GM12878 (cell line): Measurements from ENCODE around the gene LOXL3. TPM values are rescaled to one million over a fixed set of nuclear protein-coding genes. Genes with fewer than 3 reads are reported as not detected.

ENCODE experiments used
- ATAC-seq: fragments of 200-7000 bp; cut with Tn5 transposase; 3 replicates; pipeline ENCODE4 v1.9.1; 2020; ENCODE audit warnings: mild to moderate bottlenecking, moderate library complexity
- BruUV-seq: library from RNA; stranded (reverse); fragments of 400-500 nt; replicated peaks from 2 replicates; lab custom pipeline; 2021; lab: Mats Ljungman, UMichigan
- CTCF ChIA-PET: fragments of 300-600 bp; sonication (Branson Sonifier 250); formaldehyde crosslinking; extraction: SDS; loops from one replicate; lab custom pipeline; 2021; ENCODE audit warnings: inconsistent platforms; lab: Yijun Ruan, JAX
- POLR2A ChIA-PET: fragments of 350-600 bp; formaldehyde crosslinking; extraction: SDS; loops from one replicate; lab custom pipeline; 2021; ENCODE audit warnings: inconsistent platforms; lab: Charles Lee
- RAD21 ChIA-PET: fragments of 300-600 bp; sonication (Branson Sonifier 250); formaldehyde crosslinking; loops from one replicate; lab custom pipeline; 2023; ENCODE audit warnings: antibody characterized with exemption; ENCODE audit not compliant: unreplicated experiment; lab: Charles Lee
- SMC1A ChIA-PET: fragments of 300-600 bp; sonication (Branson Sonifier 250); formaldehyde crosslinking; loops from one replicate; lab custom pipeline; 2023; ENCODE audit not compliant: unreplicated experiment, uncharacterized antibody; lab: Charles Lee
- DNase-seq: peaks from one replicate; pipeline ENCODE4 v3.0.0-alpha.2; 2011; ENCODE audit warnings: low read depth, low spot score
- FAIRE-seq: peaks from 3 replicates; lab custom pipeline; 2011; peaks lifted over from hg19 to GRCh38; lab: Jason Lieb, UNC
- H2AFZ ChIP-seq: 2 replicates; pipeline ENCODE4 v1.6.0; 2011; ENCODE audit warnings: low read depth, low read length, control low read depth; ENCODE audit not compliant: control insufficient read depth
- H3K27ac ChIP-seq: 2 replicates; pipeline ENCODE4 v1.5.1; 2011; ENCODE audit warnings: control low read depth; ENCODE audit not compliant: control insufficient read depth, insufficient read depth
- H3K27me3 ChIP-seq, 2 experiments: replicated peaks in 1 of 2; 2 replicates each; pipeline versions ENCODE4 v1.6.0 to v1.6.1; 2011; ENCODE audit warnings: low read length in 1 of 2; ENCODE audit not compliant: control insufficient read depth in 2 of 2, insufficient read depth in 2 of 2
- H3K36me3 ChIP-seq, 2 experiments: 2 replicates each; pipeline ENCODE4 v1.5.1; 2011; ENCODE audit warnings: low read length in 1 of 2; ENCODE audit not compliant: control insufficient read depth in 2 of 2, insufficient read depth in 2 of 2
- H3K4me1 ChIP-seq: 2 replicates; pipeline ENCODE4 v1.6.1; 2011; ENCODE audit warnings: mild to moderate bottlenecking, low read length, moderate library complexity, mixed read lengths; ENCODE audit not compliant: control insufficient read depth, insufficient read depth
- H3K4me2 ChIP-seq: 2 replicates; pipeline ENCODE4 v1.6.0; 2011; ENCODE audit warnings: control low read depth; ENCODE audit not compliant: control insufficient read depth, insufficient read depth
- H3K4me3 ChIP-seq: fragments of 200-600 bp; sonication (generic); 2 replicates; pipeline ENCODE4 v1.5.1; 2016
- H3K79me2 ChIP-seq: 2 replicates; pipeline ENCODE4 v1.6.0; 2011; ENCODE audit warnings: low read length; ENCODE audit not compliant: control insufficient read depth, insufficient read depth
- H3K9ac ChIP-seq: 2 replicates; pipeline ENCODE4 v1.8.0; 2011; ENCODE audit warnings: low read length, control low read depth, mixed read lengths; ENCODE audit not compliant: control insufficient read depth, insufficient read depth
- H3K9me3 ChIP-seq: replicated peaks from 3 replicates; pipeline ENCODE4 v1.5.1; 2011; ENCODE audit warnings: mild to moderate bottlenecking, low read length; ENCODE audit not compliant: control insufficient read depth, insufficient read depth
- H4K20me1 ChIP-seq: 2 replicates; pipeline ENCODE4 v1.6.0; 2011; ENCODE audit not compliant: control insufficient read depth, insufficient read depth
- MAX ChIP-seq: IDR thresholded peaks from 2 replicates; pipeline ENCODE4 v1.6.1; 2012; ENCODE audit warnings: low read depth, low read length, improper control_type of control experiment
- NFIC ChIP-seq: IDR thresholded peaks from 2 replicates; pipeline ENCODE4 v1.6.1; 2012; ENCODE audit warnings: low read depth, mild to moderate bottlenecking, inconsistent platforms, low read length, moderate library complexity
- POLR2A ChIP-seq: IDR thresholded peaks from 2 replicates; pipeline ENCODE4 v1.6.1; 2011; ENCODE audit warnings: low read depth, mild to moderate bottlenecking, low read length
- RFX5 ChIP-seq: IDR thresholded peaks from 2 replicates; pipeline ENCODE4 v1.6.1; 2011; ENCODE audit warnings: low read depth, low read length, improper control_type of control experiment
- ZBED1 ChIP-seq: IDR thresholded peaks from 2 replicates; pipeline ENCODE4 v1.6.1; 2016; ENCODE audit warnings: borderline replicate concordance
- WGBS: methylation state at CpG from one replicate; pipeline ENCODE4 v1.1.6; 2016; ENCODE audit warnings: low lambda C conversion rate; ENCODE audit not compliant: insufficient replicate concordance, insufficient coverage; ENCODE audit errors: missing lambda C conversion rate; 5-methylcytosine and 5-hydroxymethylcytosine counted together
- in situ Hi-C: fragments of 300-500 bp; cut with MboI; formaldehyde crosslinking; loops from 9 replicates; pipeline ENCODE4 v1.14.3; 2018; ENCODE audit warnings: mixed read lengths
- intact Hi-C: fragments of 100-400 bp; cut with micrococcal nuclease; formaldehyde crosslinking; loops from one replicate; pipeline ENCODE4 v1.14.2; 2022; ENCODE audit not compliant: unreplicated experiment
- polyA plus RNA-seq, 11 experiments: library from polyadenylated mRNA; depleted of rRNA in 4 of 11; unstranded in 6 of 11; stranded (reverse) in 5 of 11; fragments of >200 nt; fragmentation: Nextera tagmentation in 4 of 11; fragmentation: Illumina TruSeq in 1 of 11; extraction: Ambion mirVana in 4 of 11; extraction: Trizol in 1 of 11; gene quantifications; 1 replicate in 1 of 11; 2 replicates in 10 of 11; pipeline versions ENCODE4 v1.2.1 to v1.2.3, GENCODE V29; 2011 to 2016; ENCODE audit warnings: inconsistent platforms in 2 of 11, missing spikeins in 2 of 11, low read depth in 1 of 11
- total RNA-seq, 4 experiments: library from RNA; depleted of rRNA in 3 of 4; stranded (reverse); fragments of >200 nt in 3 of 4; fragmentation: Illumina TruSeq in 1 of 4; extraction: Trizol in 1 of 4; gene quantifications; 2 replicates each; pipeline versions ENCODE4 v1.2.1 to v1.2.3, GENCODE V29; 2013 to 2021
- TF ChIP-seq, protein P1 (sequence below): fragments of 450-650 bp; IDR thresholded peaks from 2 replicates; pipeline ENCODE4 v1.6.1; 2017; ENCODE audit warnings: borderline replicate concordance

The LOXL3 gene
- total and polyA plus RNA-seq, 10 of the 15 experiments (the other 5 are each of a cell fraction or from before 2014, with no cell fraction given) = 6.2 to 40.9 (median 23.3) TPM

- ChIA-PET POLR2A (no interaction called here), RAD21 (interaction anchor here (1.3 kb wide), 1 partner anchor 54 kb away, joined by 3 read pairs; no protein-coding TSS in a partner anchor), SMC1A (interaction anchor here (5.4 to 9.9 kb wide), 2 partner anchors 12 to 52 kb away, joined by 45 to 208 read pairs; no protein-coding TSS in a partner anchor), CTCF (interaction anchor here (6.3 to 10.4 kb wide), 4 partner anchors 12 to 52 kb away, joined by 56 to 226 read pairs (median 116); partner anchors contain the start of genes CCDC142, PCGF1 and TTC31)
- intact Hi-C loops = no loop called here
- Histone ChIP-seq H3K27me3 (no peaks in the 10 kb centered on the region), H3K79me2 (peaks cover 27% of the 10 kb centered on the region), H4K20me1 (no peaks in the 10 kb centered on the region), H3K9ac (no peak overlapping the region), H3K27ac (no peak overlapping the region), H2AFZ (no peak overlapping the region), H3K4me1 (peaks cover 25% of the 10 kb centered on the region), H3K9me3 (no peaks in the 10 kb centered on the region), H3K4me2 (no peak overlapping the region), H3K36me3 (peaks cover 8 to 26% of the 10 kb centered on the region in 2 experiments), H3K4me3 (no peak overlapping the region)
- no peak for FAIRE-seq
- BruUV-seq = no TSS peak
- DNase-seq = no peak
- no peak for ATAC-seq
- in situ Hi-C loops = no loop called here
- 87% methylated on average over 12 of the region's 12 CpGs for WGBS
- TF ChIP-seq MAX (no peak), POLR2A (0 out of 2 replicates have a peak, but pooled peaks have one; percentile 31)
Measured at GRCh38 chr2:74534411-74534810, 19.3 kb downstream of the LOXL3 start.

DNA sequence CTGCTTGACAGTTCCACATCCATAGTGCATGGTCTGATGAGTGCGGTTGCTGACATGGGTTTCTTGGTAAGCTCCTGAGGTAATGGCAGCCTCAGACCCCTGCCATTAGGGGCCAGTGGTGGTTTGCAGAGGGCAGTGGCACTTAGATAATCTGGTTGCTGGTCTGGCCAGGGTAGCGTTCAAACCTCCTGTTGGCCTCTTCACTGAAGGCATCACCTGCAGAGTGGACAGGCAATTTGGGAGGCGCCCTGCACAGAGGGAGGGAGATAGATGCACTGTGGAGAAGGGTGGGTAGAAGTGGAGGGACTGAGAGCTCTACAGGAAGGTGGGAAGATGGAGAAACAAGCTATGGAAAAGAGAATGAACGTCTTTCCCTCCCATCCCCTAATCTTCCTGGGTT lies 20.3 kb downstream of the LOXL3 start:
- no peaks in the 10 kb centered on the region for H3K9me3 ChIP-seq
- ATAC-seq (no peak), DNase-seq (no peak), FAIRE-seq (no peak)
- H3K4me2 ChIP-seq = no peak overlapping the region
- no peak overlapping the region for H3K4me3 ChIP-seq
- TF ChIP-seq POLR2A = peak; percentile 9; the same call in 1 of the 2 replicates
- TF ChIP-seq RFX5 = no peak
- TF ChIP-seq, protein P1, sequence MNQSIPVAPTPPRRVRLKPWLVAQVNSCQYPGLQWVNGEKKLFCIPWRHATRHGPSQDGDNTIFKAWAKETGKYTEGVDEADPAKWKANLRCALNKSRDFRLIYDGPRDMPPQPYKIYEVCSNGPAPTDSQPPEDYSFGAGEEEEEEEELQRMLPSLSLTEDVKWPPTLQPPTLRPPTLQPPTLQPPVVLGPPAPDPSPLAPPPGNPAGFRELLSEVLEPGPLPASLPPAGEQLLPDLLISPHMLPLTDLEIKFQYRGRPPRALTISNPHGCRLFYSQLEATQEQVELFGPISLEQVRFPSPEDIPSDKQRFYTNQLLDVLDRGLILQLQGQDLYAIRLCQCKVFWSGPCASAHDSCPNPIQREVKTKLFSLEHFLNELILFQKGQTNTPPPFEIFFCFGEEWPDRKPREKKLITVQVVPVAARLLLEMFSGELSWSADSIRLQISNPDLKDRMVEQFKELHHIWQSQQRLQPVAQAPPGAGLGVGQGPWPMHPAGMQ = no peak
- no peak for TF ChIP-seq NFIC
- no peak for TF ChIP-seq ZBED1
- H4K20me1 ChIP-seq = no peaks in the 10 kb centered on the region
- H3K79me2 ChIP-seq = peaks cover 37% of the 10 kb centered on the region
- peaks cover 8 to 26% of the 10 kb centered on the region in 2 experiments for H3K36me3 ChIP-seq
- WGBS = 75% methylated on average over 4 of the region's 4 CpGs
- intact Hi-C loops = no loop called here
- SMC1A ChIA-PET = interaction anchor here (1.5 to 9.9 kb wide), 9 partner anchors 13 to 79 kb away, joined by 4 to 208 read pairs (median 30); partner anchors contain the start of genes INO80B and PCGF1
- no peak overlapping the region for H3K27ac ChIP-seq
- peaks cover 16% of the 10 kb centered on the region for H3K4me1 ChIP-seq
- no peak overlapping the region for H2AFZ ChIP-seq
- no TSS peak for BruUV-seq
- H3K9ac ChIP-seq = no peak overlapping the region
- CTCF ChIA-PET = interaction anchor here (1.2 to 10.4 kb wide), 7 partner anchors 13 to 283 kb away, joined by 3 to 226 read pairs (median 56); partner anchors contain the start of genes CCDC142, PCGF1 and TTC31
- RAD21 ChIA-PET = interaction anchor here (0.7 to 5.1 kb wide), 7 partner anchors 11 to 55 kb away, joined by 3 to 49 read pairs (median 3); partner anchors contain the start of gene PCGF1
- POLR2A ChIA-PET = interaction anchor here (0.5 to 5.4 kb wide), 7 partner anchors 11 to 75 kb away, joined by 3 to 66 read pairs (median 4); partner anchors contain the start of gene WBP1
- no peaks in the 10 kb centered on the region for H3K27me3 ChIP-seq
- in situ Hi-C loops = no loop called here
